HG02571 (cell line): ENCODE results near the gene DPM3.
"Not testable (repeated sequence)": the region's sequence is repeated elsewhere in the genome, so short reads cannot be mapped to it uniquely, and the experiment has no call there.

Experiments used
- ATAC-seq: cut with Tn5 transposase; IDR thresholded peaks from one replicate; pipeline ENCODE4 v1.9.1; 2021; ENCODE audit warnings: mild to moderate bottlenecking, moderate library complexity; ENCODE audit not compliant: unreplicated experiment

Gene DPM3

GRCh38 chr1:155175927-155176371 lies 35.6 kb upstream of the DPM3 start:
- no peak for ATAC-seq

- no peak for ATAC-seq
These were observed 35.1 kb upstream of the DPM3 start for GRCh38 chr1:155175281-155175926.

GRCh38 chr1:155174324-155175280 lies 34.3 kb upstream of the DPM3 start:
- no peak for ATAC-seq

- ATAC-seq, result no peak
These were observed 33.4 kb upstream of the DPM3 start, which contains the start of gene TRIM46 for GRCh38 chr1:155173478-155174323. Gene TRIM46 (plus strand): TSS chr1:155173849. CDS start chr1:155173967, 118 bp downstream.

GRCh38 chr1:155172732-155173477 lies 32.6 kb upstream of the DPM3 start, which contains the start of gene KRTCAP2:
Gene KRTCAP2 (minus strand): TSS chr1:155173304. CDS start chr1:155173224, 80 bp downstream.
- ATAC-seq, result peak; percentile 76

GRCh38 chr1:155171836-155172731 lies 31.8 kb upstream of the DPM3 start:
- ATAC-seq, result peak; percentile 15

- ATAC-seq, result no peak
These were observed 30.5 kb upstream of the DPM3 start for GRCh38 chr1:155170806-155171205.

- ATAC-seq, result no peak
These were observed 29.9 kb upstream of the DPM3 start for GRCh38 chr1:155170101-155170785.

- ATAC-seq, result no peak
These were observed 29.2 kb upstream of the DPM3 start for GRCh38 chr1:155169541-155169940.

- no peak for ATAC-seq
These were observed 28.3 kb upstream of the DPM3 start for GRCh38 chr1:155168456-155169210.

- ATAC-seq, result not testable (repeated sequence)
These were observed 27.7 kb upstream of the DPM3 start for GRCh38 chr1:155168105-155168445.

- ATAC-seq, result no peak
These were observed 27.1 kb upstream of the DPM3 start for GRCh38 chr1:155167166-155168104.

- no peak for ATAC-seq
These were observed 26.3 kb upstream of the DPM3 start for GRCh38 chr1:155166471-155167165.

GRCh38 chr1:155166051-155166470 lies 25.7 kb upstream of the DPM3 start:
- ATAC-seq, result no peak

GRCh38 chr1:155164625-155165024 lies 24.3 kb upstream of the DPM3 start:
- not testable (repeated sequence) for ATAC-seq

- not testable (repeated sequence) for ATAC-seq
These were observed 23.5 kb upstream of the DPM3 start for GRCh38 chr1:155163785-155164184.
